Mucosa of descending colon (tissue), 3 donors: Measurements from ENCODE around the gene BLNK. TPM values are rescaled to one million over a fixed set of nuclear protein-coding genes. Genes with fewer than 3 reads are reported as not detected.
A peak's percentile ranks its signal among the peaks of the same experiment; 100 is the strongest.

ENCODE experiments used
- ATAC-seq: fragments of 200-7000 bp; cut with Tn5 transposase; one replicate; pipeline ENCODE4 v1.9.1; 2020; ENCODE audit warnings: mild to moderate bottlenecking, moderate library complexity
- DNase-seq, 3 donors: peaks; one replicate each; pipeline ENCODE4 v3.0.0-alpha.2; 2020
- H3K36me3 ChIP-seq: fragments of 200-600 bp; one replicate; pipeline ENCODE4 v1.8.0; 2021; ENCODE audit warnings: low read depth, mild to moderate bottlenecking
- H3K4me1 ChIP-seq: fragments of 200-600 bp; one replicate; pipeline ENCODE4 v1.8.0; 2021; ENCODE audit warnings: low read depth, mild to moderate bottlenecking
- H3K4me3 ChIP-seq: fragments of 200-600 bp; one replicate; pipeline ENCODE4 v1.8.0; 2021; ENCODE audit warnings: mild to moderate bottlenecking
- H3K9me3 ChIP-seq: fragments of 200-600 bp; one replicate; pipeline ENCODE4 v1.8.0; 2021; ENCODE audit warnings: mild to moderate bottlenecking
- intact Hi-C, 2 donors: fragments of 100-400 bp; cut with DNase I in 1 of 2; cut with micrococcal nuclease in 1 of 2; formaldehyde crosslinking; loops; one replicate each; pipeline versions ENCODE4 v1.11.0 to v1.11.1; 2022; cut with DNase I, micrococcal nuclease
- total RNA-seq, 3 donors: library from RNA; stranded (reverse); fragmentation: NEBNext Ultra II Directional in 2 of 3; extraction: Animal tissue kit (Norgen Biotek cat#: 25700) in 2 of 3; gene quantifications; one replicate each; pipeline versions ENCODE4 v1.2.1 to v1.2.4, GENCODE V29; 2021 to 2023
- TF ChIP-seq, protein P1 (sequence below): fragments of 200-600 bp; IDR thresholded peaks from one replicate; pipeline ENCODE4 v1.8.0; 2022; ENCODE audit warnings: antibody characterized with exemption, mild to moderate bottlenecking
- donor health status: DM: no; HTN: no; CAD: no; lungs with moderate emphysema.
- donor health status: DM: no; HTN: no; CAD: no.
- donor health status: DM: no; HTN: yes; CAD: no.

The BLNK gene
- total RNA-seq, 3 donors from 2014 or later, result 13.2 to 45.7 (median 30.4) TPM

DNA sequence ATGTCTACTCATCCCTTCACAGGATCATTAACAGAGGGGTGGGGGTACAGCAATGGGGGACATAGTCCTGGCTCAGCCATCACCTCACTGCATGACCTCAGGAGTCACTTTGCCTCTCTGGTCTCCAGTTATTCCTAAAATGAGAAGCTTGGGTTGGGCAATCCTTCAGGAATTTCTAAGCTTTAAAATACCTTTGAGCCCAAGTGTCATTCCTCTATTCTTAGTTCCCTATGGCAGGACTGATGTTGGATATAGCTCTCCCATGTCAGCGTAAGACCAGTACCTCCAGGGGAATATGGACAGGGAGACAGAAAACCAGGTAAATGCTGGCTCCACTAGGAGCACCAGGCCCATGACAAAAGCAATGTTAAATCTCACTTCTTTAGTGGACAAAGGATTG is 34.5 kb downstream of the BLNK start:
- intact Hi-C loops, result no loop called here
- TF ChIP-seq, protein P1, sequence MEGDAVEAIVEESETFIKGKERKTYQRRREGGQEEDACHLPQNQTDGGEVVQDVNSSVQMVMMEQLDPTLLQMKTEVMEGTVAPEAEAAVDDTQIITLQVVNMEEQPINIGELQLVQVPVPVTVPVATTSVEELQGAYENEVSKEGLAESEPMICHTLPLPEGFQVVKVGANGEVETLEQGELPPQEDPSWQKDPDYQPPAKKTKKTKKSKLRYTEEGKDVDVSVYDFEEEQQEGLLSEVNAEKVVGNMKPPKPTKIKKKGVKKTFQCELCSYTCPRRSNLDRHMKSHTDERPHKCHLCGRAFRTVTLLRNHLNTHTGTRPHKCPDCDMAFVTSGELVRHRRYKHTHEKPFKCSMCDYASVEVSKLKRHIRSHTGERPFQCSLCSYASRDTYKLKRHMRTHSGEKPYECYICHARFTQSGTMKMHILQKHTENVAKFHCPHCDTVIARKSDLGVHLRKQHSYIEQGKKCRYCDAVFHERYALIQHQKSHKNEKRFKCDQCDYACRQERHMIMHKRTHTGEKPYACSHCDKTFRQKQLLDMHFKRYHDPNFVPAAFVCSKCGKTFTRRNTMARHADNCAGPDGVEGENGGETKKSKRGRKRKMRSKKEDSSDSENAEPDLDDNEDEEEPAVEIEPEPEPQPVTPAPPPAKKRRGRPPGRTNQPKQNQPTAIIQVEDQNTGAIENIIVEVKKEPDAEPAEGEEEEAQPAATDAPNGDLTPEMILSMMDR, result no peak
- no peaks in the 10 kb centered on the region for H3K36me3 ChIP-seq
- no peaks in the 10 kb centered on the region for H3K9me3 ChIP-seq
- ATAC-seq (no peak), DNase-seq (no peak)
- no peak overlapping the region for H3K4me3 ChIP-seq
- no peaks in the 10 kb centered on the region for H3K4me1 ChIP-seq

DNA sequence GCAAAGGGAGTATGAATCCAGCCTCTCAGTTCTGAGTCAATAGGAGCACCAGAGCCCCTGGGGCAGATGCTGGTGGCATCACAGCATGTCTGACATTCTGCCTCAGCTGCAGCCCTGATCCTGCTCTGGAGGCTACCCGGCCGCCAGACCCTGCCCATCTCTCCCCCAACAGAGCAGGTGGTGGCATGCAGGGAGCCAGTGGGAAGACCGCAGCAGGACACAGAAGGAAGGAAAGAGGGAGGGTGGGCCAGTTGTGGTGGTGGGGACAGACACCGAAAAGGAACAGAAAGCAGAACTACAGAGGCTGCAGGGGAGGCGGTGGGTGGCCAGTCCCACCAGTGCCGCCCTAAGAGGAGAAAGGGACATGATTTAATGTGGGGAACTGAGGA is 35.3 kb downstream of the BLNK start:
- Histone ChIP-seq H3K4me1 (no peaks in the 10 kb centered on the region), H3K4me3 (no peak overlapping the region), H3K9me3 (no peaks in the 10 kb centered on the region), H3K36me3 (no peaks in the 10 kb centered on the region)
- TF ChIP-seq, protein P1, result no peak
- DNase-seq (no peak), ATAC-seq (peak; percentile 19)
- intact Hi-C loops, result no loop called here

GRCh38 chr10:96235326-96236089 is 35.9 kb downstream of the BLNK start:
- H3K4me1 ChIP-seq, result no peaks in the 10 kb centered on the region
- intact Hi-C loops, result no loop called here
- no peak for ATAC-seq

DNA sequence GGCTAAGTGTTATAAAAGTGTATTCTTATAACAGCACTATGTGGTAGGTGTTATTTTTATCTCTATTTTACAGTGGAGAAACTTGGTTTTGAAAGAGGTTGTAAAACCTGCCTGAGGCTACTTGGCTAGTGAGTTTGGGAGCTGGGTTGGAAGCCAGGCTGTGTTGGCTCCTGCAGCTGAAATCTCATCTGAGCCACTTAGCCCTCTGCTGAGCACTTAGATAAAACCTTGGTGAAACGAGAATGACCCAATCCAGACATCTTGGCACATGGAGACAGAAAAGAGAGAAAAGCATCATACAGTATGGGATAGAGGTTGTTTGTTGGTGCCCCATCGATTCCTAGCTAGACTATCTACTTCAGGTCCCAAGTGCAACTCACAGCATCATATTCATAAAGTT is 37.4 kb downstream of the BLNK start:
- Histone ChIP-seq H3K9me3 (no peaks in the 10 kb centered on the region), H3K4me3 (no peak overlapping the region), H3K36me3 (no peaks in the 10 kb centered on the region), H3K4me1 (no peaks in the 10 kb centered on the region)
- intact Hi-C loops, result no loop called here
- ATAC-seq, result no peak
- TF ChIP-seq, protein P1, result no peak
- DNase-seq, result no peak

More at GRCh38 chr10:96235326-96236089, 35.9 kb downstream of the BLNK start:
- no peaks in the 10 kb centered on the region for H3K36me3 ChIP-seq
- TF ChIP-seq, protein P1, result no peak
- H3K4me3 ChIP-seq, result no peak overlapping the region
- H3K9me3 ChIP-seq, result no peaks in the 10 kb centered on the region
- DNase-seq, result no peak

DNA sequence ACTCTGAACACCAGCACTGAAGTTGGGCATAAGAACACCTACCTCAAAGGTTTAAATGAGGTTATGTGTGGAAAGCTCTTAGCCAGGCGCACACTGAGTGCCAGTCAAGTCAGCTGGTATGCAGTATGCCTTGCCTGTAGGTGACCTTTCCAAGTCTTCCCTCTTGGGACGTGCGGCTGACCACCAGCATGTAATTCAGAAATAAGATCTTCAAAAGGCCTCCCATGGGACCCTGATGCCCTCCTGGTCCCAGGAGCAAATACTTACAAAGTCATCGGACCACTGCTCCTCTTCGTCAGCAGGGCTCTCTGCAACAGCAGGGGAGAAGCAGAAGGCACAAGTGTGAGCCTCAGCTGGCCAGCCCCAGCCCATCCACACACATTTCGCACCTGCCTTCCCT is 40.8 kb downstream of the BLNK start:
- no peak for ATAC-seq
- Histone ChIP-seq H3K9me3 (no peaks in the 10 kb centered on the region), H3K4me1 (no peaks in the 10 kb centered on the region), H3K4me3 (no peak overlapping the region), H3K36me3 (no peaks in the 10 kb centered on the region)
- TF ChIP-seq, protein P1, result no peak
- intact Hi-C loops, result no loop called here
- DNase-seq, result no peak
